Endothelial cell of umbilical vein (primary cell): Measurements from ENCODE around the gene WBP2. TPM values are rescaled to one million over a fixed set of nuclear protein-coding genes. Genes with fewer than 3 reads are reported as not detected.
"Not testable (repeated sequence)": the region's sequence is repeated elsewhere in the genome, so short reads cannot be mapped to it uniquely, and the experiment has no call there.

Source experiments
- BruUV-seq: library from RNA; stranded (reverse); fragments of 400-500 nt; replicated peaks from 2 replicates; lab custom pipeline; 2021; lab: Mats Ljungman, UMichigan
- CTCF ChIA-PET: fragments of 300-600, 350-600 bp; sonication (Branson Sonifier 250); formaldehyde crosslinking; loops from one replicate; lab custom pipeline; 2021; ENCODE audit warnings: antibody characterized with exemption, inconsistent platforms; lab: Charles Lee
- POLR2A ChIA-PET: fragments of 300-600, 350-600 bp; sonication (Branson Sonifier 250); formaldehyde crosslinking; loops from one replicate; lab custom pipeline; 2021; ENCODE audit warnings: antibody characterized with exemption, inconsistent platforms; lab: Charles Lee
- DNase-seq: peaks from one replicate; pipeline ENCODE4 v3.0.0-alpha.2; 2011; ENCODE audit warnings: low read depth, low spot score
- FAIRE-seq: peaks from 2 replicates; lab custom pipeline; 2011; peaks lifted over from hg19 to GRCh38; lab: Jason Lieb, UNC
- H2AFZ ChIP-seq: 2 replicates; pipeline ENCODE4 v1.6.0; 2012; ENCODE audit warnings: low read depth, low read length, control low read depth, inconsistent platforms
- H3K27ac ChIP-seq: 2 replicates; pipeline ENCODE4 v1.5.1; 2011; ENCODE audit warnings: low read depth, mild to moderate bottlenecking, control low read depth, low read length, moderate library complexity; ENCODE audit not compliant: insufficient read depth
- H3K27me3 ChIP-seq, 2 experiments: 2 replicates each; pipeline versions ENCODE4 v1.6.0 to v1.6.1; 2011; ENCODE audit warnings: low read length in 2 of 2, mixed read lengths in 1 of 2; ENCODE audit not compliant: control insufficient read depth in 2 of 2, insufficient read depth in 2 of 2
- H3K36me3 ChIP-seq, 2 experiments: 2 replicates in 1 of 2; 3 replicates in 1 of 2; pipeline ENCODE4 v1.5.1; 2011; ENCODE audit warnings: low read length in 2 of 2, mild to moderate bottlenecking in 1 of 2, moderate library complexity in 1 of 2; ENCODE audit not compliant: control insufficient read depth in 2 of 2, insufficient read depth in 2 of 2; ENCODE audit errors: extremely low read depth in 1 of 2
- H3K4me1 ChIP-seq: 3 replicates; pipeline ENCODE4 v1.5.1; 2011; ENCODE audit warnings: mild to moderate bottlenecking, low read length; ENCODE audit not compliant: control insufficient read depth, insufficient read depth; ENCODE audit errors: extremely low read depth
- H3K4me2 ChIP-seq: 2 replicates; pipeline ENCODE4 v1.6.1; 2011; ENCODE audit warnings: low read length, control low read depth, mixed read lengths; ENCODE audit not compliant: insufficient read depth
- H3K4me3 ChIP-seq, 3 experiments: fragments of 200-600 bp in 1 of 3; sonication (generic), shearing (Covaris generic) in 1 of 3; replicated peaks in 1 of 3; 2 replicates each; pipeline ENCODE4 v1.5.1; 2011 to 2016; ENCODE audit warnings: control low read depth in 3 of 3, low read length in 3 of 3, mild to moderate bottlenecking in 2 of 3, inconsistent platforms in 1 of 3, low read depth in 1 of 3, moderate library complexity in 1 of 3; ENCODE audit not compliant: insufficient read depth in 1 of 3
- H3K79me2 ChIP-seq: 2 replicates; pipeline ENCODE4 v1.6.0; 2012; ENCODE audit warnings: low read length, inconsistent platforms; ENCODE audit not compliant: control insufficient read depth, insufficient read depth
- H3K9ac ChIP-seq: replicated peaks from 2 replicates; pipeline ENCODE3; 2011; ENCODE audit warnings: low read length, control low read depth; ENCODE audit not compliant: insufficient read depth; ENCODE audit errors: extremely low read depth
- H3K9me1 ChIP-seq: replicated peaks from 3 replicates; pipeline ENCODE4 v1.6.0; 2011; ENCODE audit warnings: mild to moderate bottlenecking, low read length; ENCODE audit not compliant: control insufficient read depth, insufficient read depth; ENCODE audit errors: extremely low read depth
- H3K9me3 ChIP-seq: replicated peaks from 2 replicates; pipeline ENCODE4 v1.5.1; 2012; ENCODE audit warnings: low read length, inconsistent platforms; ENCODE audit not compliant: control insufficient read depth, insufficient read depth
- H4K20me1 ChIP-seq: replicated peaks from 2 replicates; pipeline ENCODE3; 2011; ENCODE audit warnings: mild to moderate bottlenecking, low read length; ENCODE audit not compliant: control insufficient read depth, insufficient read depth; ENCODE audit errors: extremely low read depth
- GATA2 ChIP-seq: IDR thresholded peaks from 2 replicates; pipeline ENCODE4 v1.7.0; 2011; ENCODE audit warnings: low read depth, mild to moderate bottlenecking, moderate library complexity, mixed read lengths, low read length; ENCODE audit not compliant: insufficient read length, insufficient read depth
- JUN ChIP-seq: IDR thresholded peaks from 2 replicates; pipeline ENCODE4 v1.6.1; 2011; ENCODE audit warnings: borderline replicate concordance, low read depth; ENCODE audit not compliant: insufficient read length, insufficient read depth
- MYC ChIP-seq: IDR thresholded peaks from one replicate; pipeline ENCODE4 v1.6.1; 2011; ENCODE audit warnings: mild to moderate bottlenecking, low read depth, low read length
- POLR2A ChIP-seq: IDR thresholded peaks from 2 replicates; pipeline ENCODE4 v1.6.1; 2012; ENCODE audit warnings: low read depth, mild to moderate bottlenecking, control low read depth, low read length
- dilution Hi-C: fragments of 300-500 bp; cut with MboI; formaldehyde crosslinking; loops from one replicate; pipeline ENCODE4 v1.15.0; 2019; ENCODE audit warnings: low sequenced_read_pairs; ENCODE audit not compliant: extremely low pct_ligation_motif_present
- intact Hi-C: fragments of 100-400 bp; cut with micrococcal nuclease; formaldehyde crosslinking; loops from one replicate; pipeline ENCODE4 v1.10.0; 2022
- polyA plus RNA-seq, 4 experiments: library from polyadenylated mRNA; depleted of rRNA in 3 of 4; stranded (reverse) in 3 of 4; unstranded in 1 of 4; fragments of >200 nt; gene quantifications; 2 replicates each; pipeline versions ENCODE4 v1.2.1 to v1.2.3, GENCODE V29; 2011 to 2012; ENCODE audit warnings: missing spikeins in 1 of 4
- total RNA-seq: library from RNA; stranded (reverse); gene quantifications from 2 replicates; pipeline ENCODE4 v1.2.3, GENCODE V29; 2021

Gene WBP2
- total and polyA plus RNA-seq, 2 donors (not counting 3 experiments of a cell fraction or from before 2014, with no cell fraction given), result 81.5 to 126 TPM

DNA sequence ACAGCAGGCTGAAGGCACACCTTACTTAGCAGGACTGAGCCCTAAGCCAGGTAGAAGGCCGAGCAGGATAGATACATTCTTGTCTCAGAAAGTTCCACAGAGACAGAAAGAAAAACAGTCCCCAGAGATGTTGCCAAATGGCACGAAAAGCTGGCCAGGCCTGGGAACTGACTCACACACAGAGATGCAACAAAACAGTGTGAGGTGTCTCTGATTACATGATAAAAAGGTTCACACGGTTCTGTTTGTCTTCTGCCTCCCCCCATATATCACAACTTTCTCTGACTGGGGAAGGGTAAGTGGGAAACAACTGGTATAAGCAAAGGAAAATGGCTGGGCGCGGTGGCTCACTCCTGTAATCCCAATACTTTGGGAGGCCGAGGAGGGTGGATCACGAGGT lies 1.7 kb downstream of the WBP2 start:
- H3K4me3 ChIP-seq, result no peak overlapping the region
- DNase-seq, result peak; percentile 69
- peaks cover 0 to 17% of the 10 kb centered on the region in 2 experiments for H3K36me3 ChIP-seq
- POLR2A ChIA-PET, result interaction anchor here (2.8 kb wide), 1 partner anchor 74 kb away, joined by 23 read pairs; a partner anchor contains a TSS
- peak; percentile 43 for FAIRE-seq
- peak overlapping the region; percentile 89 for H3K27ac ChIP-seq
- BruUV-seq, result no TSS peak
- H3K4me1 ChIP-seq, result peaks cover 39% of the 10 kb centered on the region
- no peak for TF ChIP-seq JUN
- no peak for TF ChIP-seq MYC
- TF ChIP-seq POLR2A, result no peak
- TF ChIP-seq GATA2, result peak; percentile 84
- no peak overlapping the region for H2AFZ ChIP-seq
- H4K20me1 ChIP-seq, result no peaks in the 10 kb centered on the region
- H3K9ac ChIP-seq, result peak overlapping the region; percentile 48
- no peaks in the 10 kb centered on the region for H3K9me1 ChIP-seq
- H3K4me2 ChIP-seq, result peak overlapping the region; percentile 52
- H3K9me3 ChIP-seq, result no peaks in the 10 kb centered on the region
- H3K27me3 ChIP-seq, result no peaks in the 10 kb centered on the region
- peaks cover 13% of the 10 kb centered on the region for H3K79me2 ChIP-seq
- intact Hi-C loops (no loop called here), dilution Hi-C loops (no loop called here)
- CTCF ChIA-PET, result interaction anchor here (0.6 to 11.3 kb wide), 8 partner anchors 8 to 89 kb away, joined by 3 to 241 read pairs (median 11); partner anchors contain the start of genes TRIM47 and TRIM65

DNA sequence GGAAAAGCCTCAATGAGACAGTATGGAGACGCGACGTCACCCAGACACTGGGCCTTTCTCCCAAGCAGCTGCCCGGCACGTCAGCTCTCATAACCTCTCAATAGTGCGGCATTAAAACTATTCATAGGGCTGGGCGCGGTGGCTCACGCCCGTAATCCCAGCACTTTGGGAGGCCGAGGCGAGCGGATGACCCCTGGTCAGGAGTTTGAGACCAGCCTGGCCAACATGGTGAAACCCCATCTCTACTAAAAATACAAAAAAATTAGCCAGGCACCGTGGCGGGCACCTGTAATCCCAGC lies 3.5 kb downstream of the WBP2 start:
- DNase-seq, BruUV-seq, H2AFZ ChIP-seq, H3K9me3 ChIP-seq, FAIRE-seq, intact Hi-C loops, H3K4me3 ChIP-seq, H3K27me3 ChIP-seq, H3K4me2 ChIP-seq, H3K9ac ChIP-seq, H3K9me1 ChIP-seq, H4K20me1 ChIP-seq, H3K27ac ChIP-seq, POLR2A ChIA-PET, dilution Hi-C loops: not testable (repeated sequence)
- peaks cover 38% of the 10 kb centered on the region for H3K4me1 ChIP-seq
- peaks cover 13% of the 10 kb centered on the region for H3K79me2 ChIP-seq
- peaks cover 3 to 34% of the 10 kb centered on the region in 2 experiments for H3K36me3 ChIP-seq
- CTCF ChIA-PET, result interaction anchor here (0.6 kb wide), 1 partner anchor 13 kb away, joined by 3 read pairs; no protein-coding TSS in a partner anchor
